T-cell (primary cell): ENCODE results near the gene TXLNB. TPM values are rescaled to one million over a fixed set of nuclear protein-coding genes. Genes with fewer than 3 reads are reported as not detected.

ENCODE experiments used
- ATAC-seq, 4 experiments: fragments of 200-7000 bp in 3 of 4; fragments of 150-1000 bp in 1 of 4; cut with Tn5 transposase; replicated peaks in 1 of 4; 1 replicate in 3 of 4; 2 replicates in 1 of 4; pipeline ENCODE4 v1.10.0; 2021; ENCODE audit warnings: moderate library complexity in 3 of 4, mild to moderate bottlenecking in 2 of 4, moderate number of reproducible peaks in 1 of 4
- CTCF ChIA-PET, 2 donors: fragments of 300-600 bp; sonication (Branson Sonifier 250); formaldehyde crosslinking; loops; one replicate each; lab custom pipeline; 2022; ENCODE audit warnings: antibody characterized with exemption in 2 of 2; lab: Charles Lee
- POLR2A ChIA-PET, 2 donors: fragments of 300-600 bp; sonication (Branson Sonifier 250); formaldehyde crosslinking; loops; one replicate each; lab custom pipeline; 2022; ENCODE audit warnings: antibody characterized with exemption in 2 of 2; lab: Charles Lee
- DNase-seq, 35 experiments: peaks; one replicate each; pipeline versions ENCODE4 v3.0.0 to v3.0.0-alpha.2; 2013 to 2023
- H3K27ac ChIP-seq: one replicate; pipeline ENCODE4 v1.5.1; 2013; ENCODE audit warnings: low read length
- H3K27me3 ChIP-seq, 2 experiments: replicated peaks in 1 of 2; 1 replicate in 1 of 2; 2 replicates in 1 of 2; pipeline versions ENCODE4 v1.6.1 to v1.7.0; 2013; ENCODE audit warnings: low read length in 1 of 2, mixed read lengths in 1 of 2; ENCODE audit not compliant: control insufficient read depth in 2 of 2, insufficient read depth in 2 of 2; ENCODE audit errors: extremely low read depth in 1 of 2
- H3K36me3 ChIP-seq, 2 donors: 1 replicate in 1 of 2; 2 replicates in 1 of 2; pipeline versions ENCODE4 v1.6.1 to v1.7.0; 2013; ENCODE audit warnings: low read length in 1 of 2; ENCODE audit not compliant: control insufficient read depth in 2 of 2, insufficient read depth in 1 of 2; ENCODE audit errors: extremely low read depth in 1 of 2
- H3K4me1 ChIP-seq, 2 experiments: 1 replicate in 1 of 2; 2 replicates in 1 of 2; pipeline versions ENCODE4 v1.6.1 to v1.7.0; 2013; ENCODE audit warnings: low read length in 2 of 2, mixed read lengths in 1 of 2; ENCODE audit not compliant: insufficient read depth in 2 of 2, control insufficient read depth in 1 of 2; ENCODE audit errors: extremely low read depth in 1 of 2
- H3K4me3 ChIP-seq, 2 donors: 1 replicate in 1 of 2; 2 replicates in 1 of 2; pipeline versions ENCODE4 v1.5.1 to v1.7.0; 2013; ENCODE audit warnings: mild to moderate bottlenecking in 2 of 2, low read length in 1 of 2, moderate library complexity in 1 of 2; ENCODE audit not compliant: control insufficient read depth in 1 of 2; ENCODE audit errors: extremely low read depth in 1 of 2
- H3K9me3 ChIP-seq: 2 replicates; pipeline ENCODE4 v1.7.0; 2013
- H3K27ac Mint-ChIP-seq, 2 donors: one replicate each; pipeline ENCODE4 v1.8.0; 2020 to 2021; ENCODE audit warnings: mild to moderate bottlenecking in 2 of 2, mixed read lengths in 2 of 2
- H3K27me3 Mint-ChIP-seq, 2 donors: one replicate each; pipeline ENCODE4 v1.8.0; 2021 to 2022; ENCODE audit warnings: mixed read lengths in 2 of 2
- H3K36me3 Mint-ChIP-seq: one replicate; pipeline ENCODE4 v1.8.0; 2021; ENCODE audit warnings: mixed read lengths
- H3K4me1 Mint-ChIP-seq, 3 donors: one replicate each; pipeline ENCODE4 v1.8.0; 2020 to 2022; ENCODE audit warnings: mixed read lengths in 3 of 3, mild to moderate bottlenecking in 1 of 3
- H3K4me3 Mint-ChIP-seq, 3 donors: one replicate each; pipeline ENCODE4 v1.8.0; 2020 to 2022; ENCODE audit warnings: mild to moderate bottlenecking in 3 of 3, mixed read lengths in 3 of 3, moderate library complexity in 3 of 3
- H3K9me3 Mint-ChIP-seq, 3 donors: one replicate each; pipeline ENCODE4 v1.8.0; 2020 to 2022; ENCODE audit warnings: mixed read lengths in 3 of 3
- WGBS: methylation state at CpG from one replicate; pipeline ENCODE4 v1.1.5; 2013; ENCODE audit warnings: missing lambda C conversion rate; ENCODE audit not compliant: insufficient coverage; 5-methylcytosine and 5-hydroxymethylcytosine counted together
- total RNA-seq, 35 experiments: library from RNA in 6 of 35; stranded (reverse) in 6 of 35; fragments of 120-200 nt in 1 of 35; gene quantifications; one replicate each; pipeline versions ENCODE4 v1.2.1 to v1.2.4 and lab custom pipeline; 2013 to 2026

The TXLNB gene
- total RNA-seq, 5 donors from 2014 or later (not counting 1 experiment from before 2014, with no cell fraction given) = 0.41 to 0.92 (median 0.72) TPM

- ChIA-PET CTCF (no interaction called here), POLR2A (interaction anchor here in 1 of 2 donors (0.5 kb wide), 1 partner anchor 215 kb away, joined by 5 read pairs; no protein-coding TSS in a partner anchor)
- no peak for DNase-seq
- H3K27me3 Mint-ChIP-seq = no peaks in the 10 kb centered on the region
- peaks cover 4% of the 10 kb centered on the region for H3K36me3 Mint-ChIP-seq
- 100% methylated on average over 3 of the region's 3 CpGs for WGBS
- H3K27ac Mint-ChIP-seq = peak overlapping the region in 1 of 2 donors; percentile 95
- no peak overlapping the region for H3K4me3 ChIP-seq
- peaks cover 42 to 58% (median 56%) of the 10 kb centered on the region in 3 donors for H3K4me1 Mint-ChIP-seq
- ATAC-seq = no peak
- H3K9me3 ChIP-seq = no peaks in the 10 kb centered on the region
- H3K4me1 ChIP-seq = peaks cover 12 to 29% of the 10 kb centered on the region in 2 experiments
- H3K4me3 Mint-ChIP-seq = peak overlapping the region in 1 of 3 donors; percentile 46
- H3K36me3 ChIP-seq = no peaks in the 10 kb centered on the region
- H3K27me3 ChIP-seq = no peaks in the 10 kb centered on the region
- no peaks in the 10 kb centered on the region for H3K9me3 Mint-ChIP-seq
- no peak overlapping the region for H3K27ac ChIP-seq
These were observed 42.9 kb downstream of the TXLNB start for GRCh38 chr6:139248911-139249310.

- CTCF ChIA-PET = interaction anchor here (0.7 kb wide), 2 partner anchors 17 to 1291 kb away, joined by 4 read pairs; no protein-coding TSS in a partner anchor
- Mint-ChIP-seq H3K27ac (peak overlapping the region; percentile 14 to 35), H3K36me3 (peaks cover 15% of the 10 kb centered on the region), H3K9me3 (no peaks in the 10 kb centered on the region), H3K4me3 (peak overlapping the region; percentile 38 to 57 (median 48)), H3K4me1 (peaks cover 42 to 58% (median 53%) of the 10 kb centered on the region in 3 donors), H3K27me3 (no peaks in the 10 kb centered on the region)
- DNase-seq (no peak), ATAC-seq (no peak)
- Histone ChIP-seq H3K4me1 (peaks cover 12 to 29% of the 10 kb centered on the region in 2 experiments), H3K27me3 (no peaks in the 10 kb centered on the region), H3K4me3 (no peak overlapping the region), H3K9me3 (no peaks in the 10 kb centered on the region), H3K27ac (no peak overlapping the region), H3K36me3 (no peaks in the 10 kb centered on the region)
- POLR2A ChIA-PET = no interaction called here
- no CpG with 5 or more reads among the region's 2 CpGs for WGBS
These were observed 44.2 kb downstream of the TXLNB start for GRCh38 chr6:139247618-139248017.

GRCh38 chr6:139243536-139243935, 48.3 kb downstream of the TXLNB start:
- Histone ChIP-seq H3K27me3 (no peaks in the 10 kb centered on the region), H3K9me3 (no peaks in the 10 kb centered on the region), H3K36me3 (no peaks in the 10 kb centered on the region), H3K27ac (no peak overlapping the region), H3K4me1 (peaks cover 2 to 4% of the 10 kb centered on the region in 2 experiments), H3K4me3 (no peak overlapping the region)
- Mint-ChIP-seq H3K4me1 (peaks cover 18 to 26% (median 23%) of the 10 kb centered on the region in 3 donors), H3K27ac (no peak overlapping the region), H3K4me3 (no peak overlapping the region), H3K36me3 (peaks cover 15% of the 10 kb centered on the region), H3K9me3 (no peaks in the 10 kb centered on the region), H3K27me3 (no peaks in the 10 kb centered on the region)
- ChIA-PET CTCF (no interaction called here), POLR2A (interaction anchor here in 1 of 2 donors (0.6 kb wide), 1 partner anchor 61 kb away, joined by 3 read pairs; no protein-coding TSS in a partner anchor)
- ATAC-seq = no peak
- DNase-seq = no peak
- WGBS = no CpG with 5 or more reads among the region's 3 CpGs

GRCh38 chr6:139242457-139243240, 49.1 kb downstream of the TXLNB start:
- no peaks in the 10 kb centered on the region for H3K27me3 ChIP-seq
- no peaks in the 10 kb centered on the region for H3K36me3 ChIP-seq
- 91% methylated on average over 27 of the region's 29 CpGs for WGBS
- H3K36me3 Mint-ChIP-seq = peaks cover 15% of the 10 kb centered on the region
- ChIA-PET CTCF (no interaction called here), POLR2A (no interaction called here)
- peaks cover 15 to 21% (median 17%) of the 10 kb centered on the region in 3 donors for H3K4me1 Mint-ChIP-seq
- no peaks in the 10 kb centered on the region for H3K9me3 Mint-ChIP-seq
- H3K27me3 Mint-ChIP-seq = no peaks in the 10 kb centered on the region
- no peak overlapping the region for H3K4me3 ChIP-seq
- no peak for ATAC-seq
- no peaks in the 10 kb centered on the region for H3K9me3 ChIP-seq
- no peak overlapping the region for H3K4me3 Mint-ChIP-seq
- DNase-seq = no peak
- H3K27ac Mint-ChIP-seq = no peak overlapping the region
- H3K4me1 ChIP-seq = peaks cover under 1 to 2% of the 10 kb centered on the region in 2 experiments
- H3K27ac ChIP-seq = no peak overlapping the region

- ChIA-PET POLR2A (no interaction called here), CTCF (interaction anchor here in 1 of 2 donors (0.8 to 1.1 kb wide), 2 partner anchors 124 to 131 kb away, joined by 4 to 5 read pairs; no protein-coding TSS in a partner anchor)
- Mint-ChIP-seq H3K4me1 (peaks cover 12 to 17% (median 14%) of the 10 kb centered on the region in 3 donors), H3K36me3 (peaks cover 15% of the 10 kb centered on the region), H3K27me3 (no peaks in the 10 kb centered on the region), H3K9me3 (no peaks in the 10 kb centered on the region), H3K27ac (no peak overlapping the region), H3K4me3 (no peak overlapping the region)
- WGBS = no CpG with 5 or more reads among the region's 2 CpGs
- H3K4me1 ChIP-seq = no peaks in the 10 kb centered on the region
- ATAC-seq = no peak
- no peaks in the 10 kb centered on the region for H3K9me3 ChIP-seq
- H3K27me3 ChIP-seq = no peaks in the 10 kb centered on the region
- H3K4me3 ChIP-seq = no peak overlapping the region
- H3K27ac ChIP-seq = no peak overlapping the region
- DNase-seq = no peak
- no peaks in the 10 kb centered on the region for H3K36me3 ChIP-seq
These were observed 51.4 kb downstream of the TXLNB start for GRCh38 chr6:139240161-139241010.

- no peaks in the 10 kb centered on the region for H3K36me3 ChIP-seq
- Mint-ChIP-seq H3K4me3 (no peak overlapping the region), H3K4me1 (peaks cover 7 to 9% (median 7%) of the 10 kb centered on the region in 3 donors), H3K27me3 (no peaks in the 10 kb centered on the region), H3K9me3 (peaks cover 0 to under 1% (median 0%) of the 10 kb centered on the region in 3 donors), H3K27ac (no peak overlapping the region), H3K36me3 (peaks cover 13% of the 10 kb centered on the region)
- no peak overlapping the region for H3K27ac ChIP-seq
- H3K4me3 ChIP-seq = no peak overlapping the region
- no peak for ATAC-seq
- peaks cover 3% of the 10 kb centered on the region for H3K9me3 ChIP-seq
- no peak for DNase-seq
- H3K27me3 ChIP-seq = no peaks in the 10 kb centered on the region
- CTCF ChIA-PET = interaction anchor here in 1 of 2 donors (0.6 kb wide), 1 partner anchor 547 kb away, joined by 3 read pairs; no protein-coding TSS in a partner anchor
- H3K4me1 ChIP-seq = no peaks in the 10 kb centered on the region
- WGBS = no CpG with 5 or more reads among the region's 10 CpGs
- POLR2A ChIA-PET = no interaction called here
These were observed 52.7 kb downstream of the TXLNB start for GRCh38 chr6:139239064-139239463.
